ENCODE results near the gene CEMIP.
A peak's percentile ranks its signal among the peaks of the same experiment; 100 is the strongest.

CEMIP gene

DNA sequence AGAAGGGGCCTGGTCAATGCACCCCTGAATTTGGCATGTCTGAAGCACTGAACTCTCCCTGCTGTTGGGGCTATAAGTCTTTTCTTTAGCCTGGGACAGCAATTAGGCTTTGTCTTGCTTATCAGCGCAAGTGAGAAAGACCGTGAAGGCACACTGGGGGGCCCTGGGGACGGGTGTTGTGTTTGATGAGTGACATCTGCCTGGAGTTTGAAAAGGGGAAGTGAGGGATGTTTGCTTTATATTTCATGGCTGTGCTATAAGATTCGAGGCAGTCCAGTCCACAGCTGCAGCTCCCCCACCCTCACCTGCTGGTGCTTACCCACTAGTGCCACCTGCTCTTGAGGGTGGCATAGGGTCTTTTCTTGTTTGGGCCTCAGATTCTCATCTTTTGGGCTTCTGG is 44.8 kb downstream of the CEMIP start:
- no peak for DNase-seq

DNA sequence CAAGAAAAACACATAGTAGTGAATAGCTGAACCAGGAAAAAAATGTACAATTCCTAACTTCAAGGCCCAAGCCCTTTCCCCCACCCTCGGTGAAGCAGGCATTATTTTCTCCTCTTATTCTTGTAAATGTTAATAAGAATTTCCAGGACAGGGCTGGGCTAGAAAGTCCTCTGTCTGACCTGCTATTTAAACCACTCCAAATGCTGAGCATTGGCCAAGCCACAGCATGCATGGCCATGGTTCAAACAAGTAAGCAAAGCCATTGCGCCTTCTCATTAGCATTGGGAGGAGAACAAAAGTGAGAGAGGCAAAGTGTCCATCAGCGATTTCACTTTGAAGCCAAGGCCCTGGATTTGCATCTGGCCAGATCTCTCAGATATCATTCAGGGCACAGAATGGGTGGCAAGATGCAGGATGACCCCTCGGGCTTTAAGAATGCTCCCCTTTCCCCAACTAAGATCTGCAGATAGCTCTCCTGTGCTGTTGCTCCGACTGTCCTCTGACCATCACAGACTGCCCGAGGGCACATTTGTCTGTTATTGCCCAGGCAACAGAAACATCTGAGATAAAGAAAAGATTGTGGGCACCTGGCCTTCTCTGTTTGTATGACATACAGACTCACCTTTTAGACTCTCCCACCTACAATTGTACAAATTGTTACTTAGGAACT is 46.3 kb downstream of the CEMIP start:
- DNase-seq, result no peak

DNA sequence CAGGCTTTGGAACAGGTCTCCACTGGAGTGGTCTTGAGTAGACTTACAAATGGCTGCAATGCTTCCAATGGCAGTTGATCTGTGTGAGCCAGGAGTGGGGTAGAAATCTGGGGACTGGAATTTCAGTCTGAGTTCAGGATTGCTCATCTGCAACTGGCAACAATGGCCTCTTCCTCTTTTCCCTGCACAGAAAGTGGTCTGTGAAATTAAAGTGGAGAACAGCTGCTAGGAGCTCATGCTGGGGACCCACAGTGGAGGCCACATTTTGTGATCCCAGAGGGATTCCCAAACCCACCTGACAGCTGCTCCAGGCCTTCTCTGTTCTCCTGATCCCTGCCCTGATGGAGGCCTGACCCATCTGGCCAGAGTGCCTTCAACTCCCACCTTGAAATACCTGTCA is 49.6 kb downstream of the CEMIP start:
- DNase-seq, result peak; percentile 24

DNA sequence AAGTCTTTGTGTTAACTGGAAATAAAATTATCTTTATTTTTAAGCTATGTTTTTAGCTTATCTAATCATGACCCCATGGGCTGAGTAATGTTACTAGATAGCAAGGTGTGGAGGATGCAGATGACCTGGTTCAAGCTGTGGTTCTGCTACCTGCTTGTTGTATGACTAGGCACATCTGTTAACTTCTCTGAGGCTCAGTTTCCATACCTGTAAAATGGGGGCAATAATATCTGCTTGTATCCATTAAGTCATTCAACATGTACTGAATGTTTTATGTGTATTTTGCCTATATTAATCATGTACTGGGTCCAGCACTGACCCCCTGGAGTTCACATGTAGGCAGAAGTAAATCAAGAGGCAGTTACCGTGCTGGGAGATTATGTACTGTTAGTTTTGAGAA is 51.5 kb downstream of the CEMIP start:
- DNase-seq, result no peak

DNA sequence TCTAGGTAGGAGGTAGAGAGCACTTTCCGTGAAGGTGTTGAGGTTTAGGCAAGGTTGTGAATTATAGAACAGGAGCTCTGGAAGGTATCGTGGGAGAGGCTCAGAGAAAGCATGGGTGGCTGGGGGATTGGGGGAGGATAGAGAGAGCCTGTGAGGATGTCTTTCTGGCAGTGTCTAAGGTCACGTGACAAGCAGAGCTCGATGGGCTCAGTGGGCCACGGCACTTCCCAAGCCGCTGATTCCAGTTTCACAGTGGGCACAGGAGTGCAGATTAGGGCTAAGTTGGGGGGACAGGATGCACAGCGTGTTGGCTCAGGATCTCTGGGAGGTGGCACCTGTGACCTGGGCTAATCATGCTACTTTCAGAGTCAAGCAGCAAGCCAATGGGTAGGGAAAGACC is 52.0 kb downstream of the CEMIP start:
- no peak for DNase-seq

DNA sequence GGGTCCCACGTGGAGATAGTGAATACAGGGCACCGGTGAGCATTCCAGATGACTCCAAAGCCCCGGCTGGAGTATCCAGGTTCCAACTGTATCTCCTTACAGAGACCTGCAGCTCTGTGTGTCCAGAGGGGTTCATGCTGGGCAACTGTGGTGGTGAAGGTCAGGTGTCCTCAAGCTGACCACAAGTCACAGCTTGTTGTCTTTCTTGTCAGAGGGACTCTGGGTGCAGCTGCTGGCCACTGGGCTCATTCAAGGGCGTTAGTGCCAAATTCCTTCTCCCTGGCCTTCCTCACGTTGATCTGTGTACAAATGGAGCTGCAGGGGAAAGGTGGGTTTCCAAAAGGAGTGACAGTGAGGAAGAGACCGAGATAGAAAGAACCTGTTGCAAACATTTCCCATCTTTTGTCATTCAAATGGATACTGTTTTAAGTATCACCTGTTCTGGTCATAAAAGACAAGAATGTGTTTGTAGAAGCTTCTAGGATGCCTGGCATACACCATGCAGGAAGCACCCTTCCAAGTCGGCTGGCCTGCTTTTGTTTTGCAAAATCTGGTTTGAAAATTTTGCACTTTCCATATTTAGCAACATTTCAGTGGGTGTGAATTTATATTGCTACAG is 52.5 kb downstream of the CEMIP start:
- DNase-seq, result no peak

DNA sequence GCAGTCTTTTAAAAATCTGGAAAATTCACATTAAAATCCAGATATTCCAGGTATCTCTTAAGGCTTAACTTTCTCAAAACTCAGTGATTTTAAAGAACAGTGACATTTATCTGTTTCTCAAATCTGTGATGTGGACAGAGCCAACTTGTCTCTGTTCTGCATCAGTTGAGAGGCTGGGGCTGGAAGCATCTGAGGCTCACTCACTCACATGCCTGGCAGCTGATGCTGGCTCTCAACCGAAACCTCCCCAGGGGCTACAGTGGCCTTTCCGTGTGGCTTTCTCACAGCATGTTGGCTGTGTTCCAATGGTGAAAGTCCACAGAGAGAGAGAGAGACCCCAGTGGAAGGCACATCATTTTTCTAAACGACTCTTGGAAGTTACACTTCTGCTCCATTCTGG is 53.5 kb downstream of the CEMIP start:
- DNase-seq, result no peak

DNA sequence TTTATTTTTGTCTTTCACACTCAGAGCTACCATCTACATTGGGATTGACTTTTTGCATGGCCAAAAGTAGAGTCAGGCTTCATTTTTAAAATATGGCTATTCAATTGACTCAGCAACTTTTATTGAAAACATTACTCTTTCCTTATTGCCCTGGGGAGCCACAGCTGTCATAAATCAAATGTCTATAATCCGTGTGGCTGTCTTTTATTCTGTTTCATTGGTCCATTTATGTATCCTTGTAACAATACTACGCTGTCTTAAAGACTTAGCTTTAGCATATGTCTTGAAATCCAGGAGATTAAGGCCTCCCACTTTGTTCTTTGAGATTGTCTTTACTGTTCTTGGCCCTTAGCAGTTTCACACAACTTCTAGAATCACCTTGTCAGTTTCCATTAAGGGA is 55.2 kb downstream of the CEMIP start:
- DNase-seq, result no peak

DNA sequence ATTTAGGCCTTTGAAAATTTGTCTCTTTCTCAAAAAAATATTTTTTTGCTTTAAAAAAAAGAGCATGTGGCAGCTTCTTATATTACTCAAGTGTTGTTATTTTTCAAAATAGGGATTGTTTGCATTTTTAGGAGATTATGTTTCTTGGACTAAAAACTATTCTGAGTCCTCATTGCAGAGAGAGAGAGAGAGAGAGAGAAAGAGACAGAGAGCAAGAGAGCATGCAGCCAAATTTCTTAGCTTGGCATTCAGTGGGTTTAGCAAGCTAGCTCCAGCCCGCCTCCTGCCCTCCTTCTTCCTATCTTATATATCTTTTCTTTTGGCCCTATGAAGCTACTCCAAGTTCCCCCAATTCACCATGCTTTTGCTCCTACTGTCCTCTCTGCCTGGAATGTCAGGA is 55.7 kb downstream of the CEMIP start:
- no peak for DNase-seq

DNA sequence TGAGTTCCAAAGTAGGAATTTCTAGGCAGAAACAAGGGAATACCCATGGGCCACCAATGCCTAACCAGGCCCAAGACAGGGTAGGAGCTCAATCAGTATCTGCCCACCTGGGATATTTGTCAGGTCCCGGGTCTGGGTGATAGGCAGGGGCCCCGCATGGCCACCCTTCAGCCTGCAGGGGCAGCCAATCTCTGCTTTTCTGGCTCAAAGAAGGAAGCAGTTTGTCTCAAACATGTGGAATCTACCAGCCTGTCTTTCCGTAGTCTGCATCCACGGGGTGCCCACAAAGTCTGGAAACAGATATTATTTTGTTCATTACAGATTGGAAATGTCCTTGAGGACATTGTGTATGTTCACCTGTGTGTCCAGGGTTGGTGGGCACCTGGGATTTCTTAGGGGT is 56.2 kb downstream of the CEMIP start:
- no peak for DNase-seq

DNA sequence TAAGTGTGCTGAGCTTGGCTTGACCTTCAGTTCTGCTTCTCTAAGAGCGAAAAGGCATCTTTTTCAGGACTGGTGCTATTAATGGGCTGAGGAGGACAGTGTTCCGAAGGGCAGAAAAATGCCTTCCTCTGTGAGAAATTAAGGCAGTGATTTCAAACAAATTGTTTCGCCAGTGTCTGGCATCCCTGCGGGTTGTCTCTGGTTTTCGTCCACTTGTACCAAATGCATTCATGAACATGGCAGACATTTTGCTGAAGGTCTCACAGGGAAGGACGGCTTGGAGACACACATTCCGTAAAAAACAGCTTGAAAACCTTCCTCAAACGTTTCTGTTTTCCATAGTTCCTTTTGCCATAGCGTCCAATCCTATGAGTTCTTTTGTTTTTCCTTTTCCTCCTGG is 57.1 kb downstream of the CEMIP start:
- DNase-seq, result no peak

DNA sequence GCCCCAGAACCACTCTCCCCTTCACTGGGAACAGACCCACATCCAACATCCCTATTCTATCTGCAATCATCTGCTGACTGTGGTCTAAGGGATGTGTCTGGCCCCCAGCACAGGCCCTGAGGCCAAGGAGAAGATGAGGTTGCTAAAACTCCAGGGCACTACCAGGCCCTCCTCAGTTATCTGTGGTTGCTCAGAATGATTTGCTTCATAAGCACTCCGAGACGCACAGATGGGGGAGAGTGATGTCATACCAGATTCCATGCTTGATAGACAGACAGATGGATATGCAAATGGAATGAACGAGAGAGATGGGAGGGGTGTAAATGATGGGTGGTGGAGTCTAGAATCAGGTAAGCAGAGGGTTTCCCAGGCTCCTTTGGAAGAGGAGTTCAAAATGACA is 57.8 kb downstream of the CEMIP start:
- DNase-seq, result no peak

DNA sequence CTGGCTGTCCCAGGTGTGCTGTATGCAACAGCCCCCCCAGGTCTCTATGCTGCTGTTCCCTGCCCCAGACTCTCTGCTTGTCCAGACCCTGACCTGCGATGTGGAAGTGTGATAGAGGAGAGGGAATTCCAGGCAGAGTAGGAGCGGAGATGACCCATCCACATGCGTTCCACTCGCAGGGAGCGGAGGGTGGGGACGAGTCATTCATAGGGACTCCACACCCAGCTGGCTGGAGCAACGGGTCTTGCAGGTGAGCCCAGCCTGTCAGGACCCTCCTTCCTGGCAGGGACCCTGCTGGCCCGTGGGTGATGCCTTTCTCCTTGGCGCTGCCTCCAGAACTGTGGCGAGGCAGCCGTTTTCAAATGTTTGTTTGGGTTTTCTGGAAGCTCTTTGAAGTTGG is 58.8 kb downstream of the CEMIP start:
- DNase-seq, result no peak

DNA sequence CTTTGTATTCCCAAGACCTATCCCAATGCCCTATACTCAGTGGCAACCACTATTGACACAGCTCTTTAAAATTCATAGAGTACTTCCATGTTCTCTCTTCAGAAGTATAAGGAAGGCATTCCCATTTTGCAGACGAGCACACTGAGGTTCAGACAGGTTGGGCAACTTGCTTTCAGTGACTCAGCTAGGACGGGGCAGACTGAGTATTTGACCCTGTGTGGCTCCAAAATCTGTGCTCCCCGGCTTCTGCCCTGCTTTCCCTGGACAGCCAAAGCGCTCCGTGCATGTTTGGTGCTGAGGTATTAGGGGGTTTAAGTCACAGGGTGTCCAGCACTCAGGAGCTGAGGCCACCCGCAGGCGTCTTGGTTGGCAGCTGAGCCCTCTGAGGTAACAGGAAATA is 59.5 kb downstream of the CEMIP start:
- no peak for DNase-seq

DNA sequence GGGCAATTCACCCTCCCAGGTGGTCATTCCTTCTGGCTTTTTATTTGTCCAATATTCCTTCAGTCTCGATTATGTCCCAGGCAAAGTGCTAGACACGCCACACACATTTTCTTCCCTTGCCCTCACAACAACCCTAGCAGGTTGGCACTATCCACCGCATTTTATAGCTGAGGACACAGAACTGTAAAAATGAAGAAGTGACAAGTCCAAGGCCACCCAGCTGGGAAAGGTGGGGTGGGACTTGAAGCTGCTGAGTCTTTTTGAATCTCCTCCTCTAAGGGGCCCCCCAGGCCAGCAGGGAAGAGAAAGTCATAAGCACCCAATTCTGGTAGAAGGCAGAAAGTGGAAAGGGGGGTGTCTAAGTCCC is 60.6 kb downstream of the CEMIP start:
- no peak for DNase-seq

DNA sequence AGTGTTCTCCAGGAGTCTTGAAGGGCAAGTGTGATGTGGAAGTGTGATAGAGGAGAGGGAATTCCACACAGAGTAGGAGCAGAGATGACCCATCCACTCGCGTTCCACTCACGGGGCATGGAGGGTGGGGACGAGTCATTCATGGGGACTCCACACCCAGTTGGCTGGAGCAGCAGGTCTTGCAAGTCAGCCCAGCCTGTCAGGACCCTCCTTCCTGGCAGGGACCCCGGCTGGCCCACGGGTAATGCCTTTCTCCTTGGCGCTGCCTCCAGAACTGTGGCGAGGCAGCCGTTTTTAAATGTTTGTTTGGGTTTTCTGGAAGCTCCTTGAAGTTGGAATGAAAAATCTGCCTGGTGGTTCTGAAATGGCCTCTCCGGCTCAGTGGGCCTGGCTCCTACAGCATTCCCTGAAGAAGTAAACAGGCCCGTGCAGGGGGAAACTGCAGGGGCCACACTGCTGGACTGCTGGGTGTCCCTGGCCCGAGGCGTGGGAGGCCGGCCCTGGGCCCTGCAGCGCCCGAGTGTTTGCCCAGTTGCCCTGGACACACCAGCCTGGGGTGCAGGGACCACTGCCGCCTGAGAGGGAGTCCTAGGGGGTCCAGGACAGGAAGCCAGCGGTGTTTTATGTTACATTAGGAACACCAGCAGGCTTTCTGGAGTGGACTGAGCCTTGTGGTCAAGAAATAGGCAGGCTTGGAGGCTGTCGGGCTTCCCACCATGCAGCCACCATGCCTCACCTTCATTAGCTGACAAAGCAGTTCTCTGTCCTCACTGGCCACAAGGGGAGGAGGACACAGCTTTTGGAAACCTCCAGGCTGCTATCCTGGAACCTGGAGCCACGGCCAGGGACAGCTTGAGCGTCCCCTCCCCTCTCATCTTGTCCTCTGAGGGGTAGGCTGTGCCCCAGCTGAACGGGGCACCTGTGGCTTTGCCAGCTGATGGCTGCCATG is 61.3 kb downstream of the CEMIP start:
- DNase-seq, result no peak

DNA sequence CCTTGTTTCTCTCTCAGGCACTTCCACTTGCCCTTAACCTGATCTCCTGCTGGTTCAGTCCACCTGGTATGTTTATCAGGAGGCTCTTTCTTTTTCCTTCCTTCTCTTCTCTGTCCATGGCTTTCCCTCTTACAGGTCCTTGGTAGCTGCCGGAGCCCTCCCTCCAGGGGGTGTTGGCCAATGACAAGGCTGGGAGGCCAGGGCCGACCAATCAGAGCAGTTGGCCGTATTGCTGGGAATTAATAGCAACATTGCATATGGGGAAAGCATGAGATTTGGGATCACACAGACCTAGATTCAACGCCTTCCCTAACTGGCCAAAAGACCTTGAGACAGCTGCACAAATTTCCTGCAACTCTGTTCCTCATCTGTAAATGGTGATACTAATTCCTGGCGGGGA is 62.4 kb downstream of the CEMIP start:
- no peak for DNase-seq

DNA sequence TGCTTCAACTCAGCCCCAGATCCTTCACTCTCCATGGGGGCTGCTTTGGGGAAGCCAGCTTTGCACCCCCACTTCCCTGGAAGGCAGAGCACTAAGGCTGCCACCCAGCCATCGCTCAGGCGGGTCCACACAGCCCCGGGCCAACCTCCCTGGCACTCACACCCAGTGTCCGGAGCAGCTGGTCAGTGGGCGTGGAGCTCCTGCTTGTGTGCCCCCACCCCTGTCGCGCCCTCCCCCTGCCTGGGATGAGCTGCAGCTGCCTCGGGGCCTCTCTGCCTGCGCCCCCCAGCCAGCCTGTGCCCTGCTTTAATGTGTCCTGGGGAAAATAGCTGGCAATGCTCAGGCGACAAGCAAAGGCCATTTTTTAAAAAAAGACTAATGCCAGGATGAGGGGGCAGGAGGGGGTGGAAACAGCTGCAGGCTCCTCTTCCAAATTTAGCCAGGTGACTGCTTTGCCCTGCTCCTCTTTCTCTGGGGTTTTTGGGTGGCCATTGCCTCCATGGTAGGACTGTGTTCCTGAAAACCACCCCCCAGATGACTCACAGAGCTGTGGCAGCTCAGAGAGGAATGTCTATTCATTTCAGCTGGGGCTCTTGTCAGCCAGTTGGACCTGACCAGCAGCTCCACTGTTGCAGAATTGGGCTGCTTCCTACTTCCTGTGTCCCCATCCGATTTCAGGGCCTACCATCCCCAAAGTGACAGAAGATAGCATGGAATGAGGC is 65.0 kb downstream of the CEMIP start:
- no peak for DNase-seq

DNA sequence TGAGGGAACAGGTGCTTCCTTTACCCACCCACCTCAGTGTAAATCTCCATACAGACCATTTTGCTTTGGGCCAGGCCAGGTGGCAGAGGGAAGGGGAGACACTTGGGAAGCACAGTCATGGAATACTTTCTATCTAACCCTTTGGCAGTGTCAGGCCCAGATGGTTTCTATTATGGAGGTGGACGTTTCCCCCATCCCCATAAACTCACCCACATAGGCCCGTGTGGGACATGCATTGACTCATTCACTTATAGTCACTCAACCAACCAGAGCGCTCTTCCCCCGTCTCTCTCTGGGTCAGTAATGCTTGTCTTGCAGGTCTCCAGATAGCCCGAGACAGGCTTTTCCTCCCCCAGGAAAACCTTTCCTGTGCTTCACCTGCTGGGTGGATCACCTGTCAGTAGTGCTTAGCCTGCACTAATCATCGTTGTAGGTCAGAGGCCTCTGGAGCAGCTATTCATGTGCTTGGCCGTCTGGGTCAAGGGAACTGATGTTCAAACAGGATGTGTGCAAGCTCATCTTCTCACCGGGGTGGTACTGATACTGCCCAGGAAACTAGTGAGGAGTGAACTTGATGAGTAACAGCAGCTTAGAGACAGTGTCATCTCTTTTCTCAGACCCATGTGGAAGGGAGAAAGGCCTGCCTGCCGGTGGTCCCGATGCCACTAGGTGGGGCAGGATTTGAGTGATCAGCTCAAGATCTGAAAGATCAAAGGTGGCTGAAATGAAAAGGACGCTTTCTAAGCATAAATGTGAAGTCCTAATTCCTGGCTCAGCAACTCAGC is 67.1 kb downstream of the CEMIP start:
- no peak for DNase-seq

DNA sequence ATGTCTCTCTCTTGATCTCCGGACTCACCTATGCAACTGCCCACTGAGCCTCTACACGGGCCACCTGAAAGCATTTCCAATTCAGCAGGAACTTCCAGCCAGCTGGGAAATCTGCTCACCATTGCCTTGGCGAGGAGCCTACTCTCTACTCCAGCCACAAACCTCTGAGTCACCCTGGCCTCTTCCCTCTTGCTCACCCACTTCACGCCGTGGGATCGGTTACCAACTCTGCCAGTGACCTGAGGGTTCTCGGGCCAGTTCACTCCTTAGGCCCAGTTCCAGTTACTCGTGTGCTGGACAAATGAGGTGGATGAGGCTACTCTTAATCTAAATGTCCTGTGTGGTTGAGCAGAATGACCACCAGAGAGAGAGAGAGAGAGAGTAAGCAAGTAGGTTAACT is 70.1 kb downstream of the CEMIP start:
- peak; percentile 69 for DNase-seq

DNA sequence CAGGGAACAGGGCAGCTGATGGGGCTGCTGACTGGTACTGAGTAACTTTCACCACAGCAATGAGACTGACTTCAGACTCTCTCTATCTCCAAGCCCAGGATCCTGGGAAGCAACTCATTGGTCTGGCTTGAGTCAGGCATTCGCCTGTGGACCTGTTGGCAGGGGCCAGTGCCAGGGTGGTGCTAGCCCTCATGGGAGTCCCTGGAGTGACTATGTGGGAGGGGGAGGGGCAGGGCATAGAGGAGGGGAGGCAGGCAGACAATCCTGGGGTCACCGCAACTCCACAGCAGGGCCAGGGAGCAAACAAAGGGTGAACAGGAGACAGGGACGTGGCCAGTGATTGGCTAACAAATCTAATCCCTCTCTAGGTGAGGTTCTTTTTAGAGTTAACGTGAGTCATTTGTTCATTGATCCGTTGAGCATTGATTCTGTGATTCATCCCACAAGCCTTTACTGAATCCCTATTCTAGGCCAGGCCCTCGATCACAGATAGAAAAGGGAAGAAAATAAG is 71.8 kb downstream of the CEMIP start:
- no peak for DNase-seq

DNA sequence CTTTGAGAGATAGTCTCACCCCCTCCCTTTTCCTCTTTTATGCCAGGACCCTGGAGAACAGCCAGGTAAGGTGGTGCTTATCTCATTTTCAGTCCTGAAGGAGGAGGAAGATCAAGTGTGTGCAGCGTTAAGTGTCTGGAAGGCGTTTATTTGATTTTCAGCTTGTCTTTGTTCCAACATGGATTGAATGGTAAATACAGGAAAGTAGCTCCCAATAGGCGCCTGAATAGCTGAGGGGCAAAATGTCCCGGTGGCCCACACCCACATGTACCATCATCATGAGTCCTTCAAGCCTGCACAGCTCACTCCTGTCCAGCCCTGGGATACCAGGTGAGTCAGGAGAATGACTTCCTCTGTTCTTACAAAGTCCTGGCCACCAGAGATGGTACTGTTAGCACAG is 73.5 kb downstream of the CEMIP start:
- DNase-seq, result no peak

All from suppressor macrophage treated with lipopolysaccharide for 4 hours (primary cell).